Lower leg skin (tissue), 3 donors: ENCODE data around the gene SVIL.

Experiments used
- POLR2A ChIP-seq, 2 donors: fragments of 450-650 bp; IDR thresholded peaks; one replicate each; pipeline ENCODE4 v1.6.1; 2016 to 2017; ENCODE audit warnings: antibody characterized with exemption in 2 of 2, mild to moderate bottlenecking in 1 of 2, moderate library complexity in 1 of 2
- TF ChIP-seq, protein P1 (sequence below), 3 donors: fragments of 450-650 bp; IDR thresholded peaks; one replicate each; pipeline ENCODE4 v1.5.1; 2016; ENCODE audit warnings: antibody characterized with exemption in 3 of 3, mild to moderate bottlenecking in 3 of 3, moderate library complexity in 2 of 3

DNA sequence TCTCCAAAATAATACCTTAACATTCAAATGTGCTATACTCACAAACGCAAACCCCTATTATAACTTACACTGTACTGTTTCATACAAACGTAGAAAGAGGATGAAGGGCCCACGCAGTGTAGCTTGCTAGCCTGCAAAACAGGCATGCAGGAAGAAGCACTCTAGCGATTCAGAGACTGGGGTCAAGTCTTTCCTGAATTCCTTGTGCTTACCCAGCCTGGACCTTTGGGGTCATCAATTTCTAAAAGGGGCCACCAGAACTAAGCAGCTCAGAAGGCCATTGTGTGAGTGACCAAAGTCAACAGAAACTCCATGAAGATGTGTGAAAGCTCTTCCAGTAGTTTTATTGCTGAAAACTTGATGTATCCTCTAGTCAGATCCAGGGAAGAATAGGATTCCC lies 111.9 kb downstream of the SVIL start:
- TF ChIP-seq, protein P1, sequence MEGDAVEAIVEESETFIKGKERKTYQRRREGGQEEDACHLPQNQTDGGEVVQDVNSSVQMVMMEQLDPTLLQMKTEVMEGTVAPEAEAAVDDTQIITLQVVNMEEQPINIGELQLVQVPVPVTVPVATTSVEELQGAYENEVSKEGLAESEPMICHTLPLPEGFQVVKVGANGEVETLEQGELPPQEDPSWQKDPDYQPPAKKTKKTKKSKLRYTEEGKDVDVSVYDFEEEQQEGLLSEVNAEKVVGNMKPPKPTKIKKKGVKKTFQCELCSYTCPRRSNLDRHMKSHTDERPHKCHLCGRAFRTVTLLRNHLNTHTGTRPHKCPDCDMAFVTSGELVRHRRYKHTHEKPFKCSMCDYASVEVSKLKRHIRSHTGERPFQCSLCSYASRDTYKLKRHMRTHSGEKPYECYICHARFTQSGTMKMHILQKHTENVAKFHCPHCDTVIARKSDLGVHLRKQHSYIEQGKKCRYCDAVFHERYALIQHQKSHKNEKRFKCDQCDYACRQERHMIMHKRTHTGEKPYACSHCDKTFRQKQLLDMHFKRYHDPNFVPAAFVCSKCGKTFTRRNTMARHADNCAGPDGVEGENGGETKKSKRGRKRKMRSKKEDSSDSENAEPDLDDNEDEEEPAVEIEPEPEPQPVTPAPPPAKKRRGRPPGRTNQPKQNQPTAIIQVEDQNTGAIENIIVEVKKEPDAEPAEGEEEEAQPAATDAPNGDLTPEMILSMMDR (IDR thresholded peaks at IDR 0.05) = no peak
- no peak for TF ChIP-seq POLR2A (IDR thresholded peaks at IDR 0.05)
